Common myeloid progenitor, CD34-positive (primary cell): ENCODE data around the gene ARID3A.
A peak's percentile ranks its signal among the peaks of the same experiment; 100 is the strongest.

ENCODE experiments used
- CTCF ChIA-PET: fragments of 350-600 bp; sonication (Branson Sonifier 250); formaldehyde crosslinking; loops from one replicate; lab custom pipeline; 2021; ENCODE audit warnings: antibody characterized with exemption; lab: Charles Lee
- POLR2A ChIA-PET: fragments of 350-600 bp; sonication (Branson Sonifier 250); formaldehyde crosslinking; loops from one replicate; lab custom pipeline; 2021; ENCODE audit warnings: antibody characterized with exemption; lab: Charles Lee
- DNase-seq, 3 donors: peaks; one replicate each; pipeline versions ENCODE4 v3.0.0 to v3.0.0-alpha.2; 2013
- H3K27ac ChIP-seq, 2 experiments: 1 replicate in 1 of 2; 2 replicates in 1 of 2; pipeline ENCODE4 v1.7.0; 2013; ENCODE audit warnings: inconsistent platforms in 2 of 2, low read length in 2 of 2, mild to moderate bottlenecking in 2 of 2, low read depth in 1 of 2, moderate library complexity in 1 of 2; ENCODE audit not compliant: severe bottlenecking in 2 of 2, insufficient read depth in 1 of 2, poor library complexity in 1 of 2
- H3K27me3 ChIP-seq, 5 experiments: replicated peaks in 2 of 5; 1 replicate in 3 of 5; 2 replicates in 2 of 5; pipeline versions ENCODE4 v1.6.1 to v1.7.0; 2013; ENCODE audit warnings: low read length in 4 of 5, mild to moderate bottlenecking in 2 of 5, moderate library complexity in 2 of 5, inconsistent platforms in 1 of 5; ENCODE audit not compliant: insufficient read depth in 5 of 5, control insufficient read depth in 4 of 5
- H3K36me3 ChIP-seq, 4 experiments: 1 replicate in 2 of 4; 2 replicates in 2 of 4; pipeline versions ENCODE4 v1.6.1 to v1.7.0; 2013; ENCODE audit warnings: low read length in 3 of 4, control low read depth in 1 of 4, mild to moderate bottlenecking in 1 of 4; ENCODE audit not compliant: control insufficient read depth in 4 of 4, insufficient read depth in 4 of 4
- H3K4me1 ChIP-seq, 4 experiments: 1 replicate in 3 of 4; 2 replicates in 1 of 4; pipeline versions ENCODE4 v1.6.1 to v1.7.1; 2013; ENCODE audit warnings: low read length in 3 of 4, mild to moderate bottlenecking in 3 of 4, control low read depth in 1 of 4, inconsistent platforms in 1 of 4, moderate library complexity in 1 of 4; ENCODE audit not compliant: control insufficient read depth in 4 of 4, insufficient read depth in 4 of 4; ENCODE audit errors: control extremely low read depth in 1 of 4
- H3K4me3 ChIP-seq, 7 experiments: 1 replicate in 4 of 7; 2 replicates in 3 of 7; pipeline versions ENCODE4 v1.5.1 to v1.7.0; 2013; ENCODE audit warnings: mild to moderate bottlenecking in 7 of 7, low read length in 6 of 7, moderate library complexity in 6 of 7, inconsistent platforms in 2 of 7, low read depth in 2 of 7, control low read depth in 1 of 7; ENCODE audit not compliant: insufficient read depth in 4 of 7, control insufficient read depth in 1 of 7; ENCODE audit errors: extremely low read depth in 1 of 7
- H3K9me3 ChIP-seq, 5 experiments: 1 replicate in 4 of 5; 2 replicates in 1 of 5; pipeline versions ENCODE4 v1.6.1 to v1.7.1; 2013; ENCODE audit warnings: low read length in 4 of 5, mild to moderate bottlenecking in 2 of 5, inconsistent platforms in 1 of 5, low read depth in 1 of 5, moderate library complexity in 1 of 5; ENCODE audit not compliant: control insufficient read depth in 4 of 5, insufficient read depth in 2 of 5; ENCODE audit errors: control extremely low read depth in 1 of 5
- WGBS: methylation state at CpG from one replicate; pipeline ENCODE4 v1.1.5; 2013; ENCODE audit not compliant: insufficient coverage; 5-methylcytosine and 5-hydroxymethylcytosine counted together

Gene ARID3A

DNA sequence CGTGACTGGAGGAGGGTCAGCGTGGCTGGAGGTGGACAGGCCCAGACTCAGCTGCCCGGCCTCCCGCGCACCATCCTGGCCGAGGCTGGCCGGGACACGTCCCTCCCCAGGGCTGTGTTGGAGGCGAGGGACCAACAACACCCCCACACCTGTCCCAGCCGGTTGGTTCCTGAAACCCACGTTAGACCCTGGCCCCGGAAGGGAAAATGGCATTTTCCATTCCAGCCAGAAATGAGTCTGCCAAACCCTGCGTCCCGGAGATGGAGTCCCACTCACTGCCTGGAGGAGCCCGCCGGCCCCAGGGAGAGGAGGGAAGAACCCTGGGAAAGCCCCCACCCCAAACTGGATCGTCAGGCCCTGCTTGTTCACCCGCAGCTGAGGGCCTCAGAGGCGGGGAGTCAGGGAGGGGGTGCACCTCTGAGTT, 53.5 kb downstream of the ARID3A start:
- no peaks in the 10 kb centered on the region for H3K36me3 ChIP-seq
- peaks cover 0 to 17% (median 13%) of the 10 kb centered on the region in 4 experiments for H3K4me1 ChIP-seq
- no peak overlapping the region for H3K4me3 ChIP-seq
- H3K27me3 ChIP-seq = no peaks in the 10 kb centered on the region
- ChIA-PET CTCF (interaction anchor here (0.9 to 5.7 kb wide), 3 partner anchors 43 to 123 kb away, joined by 3 to 90 read pairs (median 3); no protein-coding TSS in a partner anchor), POLR2A (no interaction called here)
- DNase-seq = no peak
- H3K9me3 ChIP-seq = no peaks in the 10 kb centered on the region
- 93% methylated on average over 12 of the region's 19 CpGs for WGBS
- H3K27ac ChIP-seq = no peak overlapping the region

DNA sequence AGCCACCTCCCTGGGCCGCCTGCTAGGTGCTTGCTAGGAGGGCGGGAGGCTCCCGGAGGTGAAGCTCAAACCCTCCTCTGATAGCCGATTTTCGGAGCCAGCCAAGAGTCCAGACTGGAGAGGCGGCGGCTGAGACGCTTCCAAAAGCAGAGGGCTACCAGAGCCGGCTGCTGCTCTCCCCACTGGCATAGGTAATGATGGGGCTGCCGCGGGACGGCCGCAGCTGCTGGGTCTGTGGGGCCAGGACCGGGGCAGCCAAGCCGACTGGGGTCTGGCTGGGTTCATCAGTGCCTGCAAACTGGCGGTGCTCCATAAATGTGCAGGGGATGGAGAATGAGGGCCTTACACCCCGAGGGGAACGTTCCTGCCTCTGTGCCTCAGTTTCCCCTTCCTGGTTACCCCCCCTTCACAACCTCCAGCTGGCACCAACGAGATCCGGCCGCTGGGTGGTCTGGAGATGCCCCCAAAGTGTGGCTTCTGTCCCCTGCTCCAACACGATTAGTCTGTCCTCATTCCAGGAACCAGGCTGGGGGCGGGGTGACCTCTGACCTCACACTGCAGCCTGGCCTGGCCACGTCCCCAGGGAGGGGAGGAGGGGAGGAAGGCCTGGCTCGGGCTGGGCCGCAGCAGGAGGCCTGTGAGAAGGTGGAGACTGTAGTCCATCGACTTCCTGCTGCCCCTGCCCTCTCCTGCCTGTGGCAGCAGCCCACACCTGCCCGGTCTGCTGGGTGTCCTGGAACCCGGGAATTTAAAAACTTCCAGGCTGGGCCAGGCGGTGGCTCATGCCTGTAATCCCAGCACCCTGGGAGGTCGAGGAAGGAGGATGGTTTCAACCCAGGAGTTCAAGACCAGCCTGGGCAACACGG, 54.5 kb downstream of the ARID3A start:
- Histone ChIP-seq H3K36me3 (peaks cover 0 to 1% (median 0%) of the 10 kb centered on the region in 4 experiments), H3K27ac (peak overlapping the region in 1 of 2 experiments; percentile 58), H3K27me3 (no peaks in the 10 kb centered on the region), H3K4me3 (no peak overlapping the region), H3K9me3 (no peaks in the 10 kb centered on the region), H3K4me1 (peaks cover 0 to 27% (median 19%) of the 10 kb centered on the region in 4 experiments)
- POLR2A ChIA-PET = interaction anchor here (0.7 kb wide), 1 partner anchor 162 kb away, joined by 4 read pairs; no protein-coding TSS in a partner anchor
- WGBS = 81% methylated on average over 30 of the region's 32 CpGs
- CTCF ChIA-PET = interaction anchor here (1.5 to 5.7 kb wide), 5 partner anchors 11 to 211 kb away, joined by 3 to 90 read pairs (median 6); no protein-coding TSS in a partner anchor
- no peak for DNase-seq

DNA sequence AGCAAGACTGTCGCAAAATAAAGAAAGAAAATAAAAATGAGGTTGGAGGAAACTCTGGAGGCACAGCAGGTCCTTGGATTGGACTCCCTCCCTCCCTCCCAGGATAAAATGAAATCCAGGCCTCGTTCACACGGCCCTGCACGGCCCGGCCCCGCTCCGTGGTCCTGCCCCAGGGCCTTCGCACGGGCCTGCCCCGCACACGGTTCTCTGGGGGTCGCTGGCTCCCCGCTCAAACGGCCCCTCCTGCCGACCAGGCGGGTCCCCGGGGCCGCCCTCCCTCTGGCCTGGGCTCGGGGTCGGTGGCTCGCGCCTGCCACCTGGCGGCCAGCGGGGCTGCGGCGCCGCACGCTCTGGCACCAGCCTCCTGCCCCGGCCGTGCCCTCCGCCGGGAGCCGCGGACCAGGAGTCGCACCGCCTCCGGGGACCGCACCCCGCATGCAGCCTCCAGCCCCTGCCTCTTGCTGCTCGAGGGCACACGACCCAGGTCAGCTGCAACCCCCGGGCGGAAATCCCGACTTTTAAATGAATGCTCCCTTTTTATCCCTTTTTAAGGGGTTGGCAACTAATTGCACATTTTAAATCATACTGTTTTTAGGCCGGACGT, 56.8 kb downstream of the ARID3A start:
- peak; percentile 72 to 77 (median 77) for DNase-seq
- ChIA-PET CTCF (interaction anchor here (1.0 to 5.7 kb wide), 12 partner anchors 13 to 213 kb away, joined by 3 to 90 read pairs (median 6); no protein-coding TSS in a partner anchor), POLR2A (interaction anchor here (0.6 to 1.8 kb wide), 2 partner anchors 58 to 60 kb away, joined by 3 to 6 read pairs; no protein-coding TSS in a partner anchor)
- peaks cover 0 to 31% (median 19%) of the 10 kb centered on the region in 4 experiments for H3K4me1 ChIP-seq
- peaks cover 9 to 20% (median 15%) of the 10 kb centered on the region in 4 experiments for H3K36me3 ChIP-seq
- H3K27ac ChIP-seq = no peak overlapping the region
- under 1% methylated on average over 46 of the region's 46 CpGs for WGBS
- H3K4me3 ChIP-seq = peak overlapping the region in 4 of 7 experiments; percentile 36 to 62 (median 52)
- no peaks in the 10 kb centered on the region for H3K9me3 ChIP-seq
- no peaks in the 10 kb centered on the region for H3K27me3 ChIP-seq

DNA sequence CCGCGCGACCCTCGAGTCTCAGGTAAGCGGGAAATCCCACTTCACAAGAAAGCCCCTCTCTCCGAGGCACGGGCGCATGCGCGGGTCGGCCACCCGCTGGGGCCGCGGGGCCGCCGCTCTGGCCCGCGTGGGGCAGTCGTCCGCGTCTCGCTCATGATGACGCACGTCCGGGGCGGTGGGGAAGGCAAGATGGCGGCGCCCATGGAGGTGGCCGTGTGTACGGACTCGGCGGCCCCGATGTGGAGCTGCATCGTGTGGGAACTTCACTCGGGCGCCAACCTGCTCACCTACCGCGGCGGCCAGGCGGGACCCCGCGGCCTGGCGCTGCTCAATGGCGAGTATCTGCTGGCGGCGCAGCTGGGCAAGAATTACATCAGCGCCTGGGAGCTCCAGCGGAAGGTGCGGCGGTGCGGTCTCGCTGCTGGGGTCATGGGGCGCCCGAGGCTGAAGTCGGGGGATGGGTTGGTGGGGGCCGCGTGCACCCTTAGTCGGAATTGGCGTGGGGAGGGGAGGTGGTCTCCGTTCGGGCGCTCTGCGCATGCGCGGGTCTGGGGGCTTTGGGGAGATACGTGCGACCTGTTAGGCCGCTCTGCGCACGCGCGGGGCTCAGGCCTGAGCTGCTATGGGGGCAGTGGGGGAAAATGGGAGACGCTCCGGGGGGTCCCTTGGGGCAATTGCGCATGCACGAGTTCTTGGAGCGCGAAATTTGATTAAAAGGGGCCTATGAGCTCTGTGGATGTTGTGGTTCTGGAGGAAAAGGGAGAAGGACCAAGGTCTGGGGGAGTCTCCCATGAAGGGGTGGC, 58.5 kb downstream of the ARID3A start, which contains the start of gene WDR18:
Gene WDR18 (plus strand): TSS at position 181 of the 803 bp plus-strand sequence. CDS start 9 bp downstream, at position 190.
- Histone ChIP-seq H3K4me1 (peaks cover 0 to 33% (median 19%) of the 10 kb centered on the region in 4 experiments), H3K9me3 (no peaks in the 10 kb centered on the region), H3K27ac (peak within 1 kb of the TSS; percentile 74 to 87), H3K36me3 (peaks cover 9 to 30% (median 25%) of the 10 kb centered on the region in 4 experiments), H3K4me3 (peak within 1 kb of the TSS; percentile 76 to 98 (median 93)), H3K27me3 (no peaks in the 10 kb centered on the region)
- ChIA-PET CTCF (interaction anchor here (0.8 to 5.7 kb wide), 10 partner anchors 11 to 121 kb away, joined by 3 to 90 read pairs (median 4); no protein-coding TSS in a partner anchor), POLR2A (interaction anchor here (1.2 to 1.8 kb wide), 3 partner anchors 37 to 75 kb away, joined by 4 to 6 read pairs (median 5); partner anchors contain the start of genes RNU6-2 and TMEM259)
- peak; percentile 86 to 92 (median 90) for DNase-seq
- 0% methylated on average over 37 of the region's 78 CpGs for WGBS

DNA sequence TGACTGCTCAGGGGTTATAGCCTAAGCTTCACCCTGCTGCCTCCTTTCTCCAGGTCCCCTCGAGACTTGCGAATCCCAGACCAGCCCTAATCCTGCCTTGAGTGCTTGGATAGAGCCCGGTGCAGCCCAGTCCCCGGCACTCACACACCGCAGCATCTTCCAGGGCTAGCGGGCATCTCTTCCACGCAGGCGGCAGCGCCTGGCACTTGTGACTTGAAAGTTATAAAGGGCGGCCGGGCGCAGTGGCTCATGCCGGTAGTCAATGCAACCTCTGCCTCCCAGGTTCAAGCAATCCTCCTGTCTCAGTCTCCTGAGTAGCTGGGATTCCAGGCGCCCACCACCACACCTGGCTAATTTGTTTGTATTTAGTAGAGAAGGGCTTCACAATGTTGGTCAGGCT, 60.2 kb downstream of the ARID3A start:
- DNase-seq = no peak
- CTCF ChIA-PET = interaction anchor here (0.6 kb wide), 1 partner anchor 319 kb away, joined by 3 read pairs; no protein-coding TSS in a partner anchor
- Histone ChIP-seq H3K4me1 (peaks cover 0 to 34% (median 19%) of the 10 kb centered on the region in 4 experiments), H3K9me3 (no peaks in the 10 kb centered on the region), H3K27ac (no peak overlapping the region), H3K27me3 (no peaks in the 10 kb centered on the region), H3K36me3 (peaks cover 17 to 47% (median 38%) of the 10 kb centered on the region in 4 experiments), H3K4me3 (no peak overlapping the region)
- POLR2A ChIA-PET = no interaction called here
- 98% methylated on average over 12 of the region's 14 CpGs for WGBS

DNA sequence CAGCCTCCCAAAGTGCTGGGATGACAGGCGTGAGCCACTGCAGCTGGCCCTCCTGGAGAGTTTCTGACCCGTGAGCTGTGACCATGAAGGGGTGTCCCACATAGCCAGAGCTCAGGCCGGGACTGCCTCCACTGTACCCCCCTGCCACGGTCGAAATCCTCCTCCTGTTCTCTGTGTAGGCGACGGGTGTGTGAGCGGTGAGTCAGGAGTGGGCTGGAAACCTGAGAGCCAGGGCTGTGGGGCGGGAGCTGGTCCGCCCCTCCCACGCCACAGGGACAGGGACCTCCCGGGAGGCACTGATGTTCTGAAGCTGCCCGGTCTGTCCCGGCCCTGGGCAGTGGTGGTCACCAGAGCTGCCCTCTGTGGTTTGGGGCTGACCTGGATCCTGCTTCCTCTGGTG, 62.2 kb downstream of the ARID3A start:
- Histone ChIP-seq H3K4me3 (no peak overlapping the region), H3K4me1 (peaks cover 0 to 27% (median 15%) of the 10 kb centered on the region in 4 experiments), H3K27me3 (no peaks in the 10 kb centered on the region), H3K36me3 (peaks cover 17 to 61% (median 46%) of the 10 kb centered on the region in 4 experiments), H3K9me3 (no peaks in the 10 kb centered on the region), H3K27ac (no peak overlapping the region)
- POLR2A ChIA-PET = no interaction called here
- DNase-seq = no peak
- CTCF ChIA-PET = no interaction called here
- 95% methylated on average over 14 of the region's 14 CpGs for WGBS
